Smooth muscle cell (in vitro differentiated cells): ENCODE results near the gene NIN. TPM values are rescaled to one million over a fixed set of nuclear protein-coding genes. Genes with fewer than 3 reads are reported as not detected.

Experiments used
- DNase-seq: peaks from one replicate; lab custom pipeline; 2025; ENCODE audit not compliant: unreplicated experiment; lab: John Stamatoyannopoulos, UW
- H2AFZ ChIP-seq: fragments of 200-600 bp; sonication (generic); 2 replicates; pipeline ENCODE4 v1.6.0; 2016; ENCODE audit warnings: antibody characterized with exemption, low read depth, mild to moderate bottlenecking
- H3F3A ChIP-seq: fragments of 200-600 bp; sonication (generic); 2 replicates; pipeline ENCODE4 v1.6.0; 2017; ENCODE audit warnings: antibody characterized with exemption, low read depth
- H3K27ac ChIP-seq: fragments of 200-600 bp; sonication (generic); 2 replicates; pipeline ENCODE4 v1.5.1; 2016; ENCODE audit warnings: low read depth, mild to moderate bottlenecking
- H3K27me3 ChIP-seq: fragments of 200-600 bp; sonication (generic); 2 replicates; pipeline ENCODE4 v1.6.1; 2016; ENCODE audit warnings: low read depth, mild to moderate bottlenecking
- H3K36me3 ChIP-seq: fragments of 200-600 bp; sonication (generic); 2 replicates; pipeline ENCODE4 v1.5.1; 2016; ENCODE audit warnings: low read depth
- H3K4me1 ChIP-seq: fragments of 200-600 bp; sonication (generic); 2 replicates; pipeline ENCODE4 v1.5.1; 2016; ENCODE audit warnings: low read depth
- H3K4me2 ChIP-seq: fragments of 200-600 bp; sonication (generic); 2 replicates; pipeline ENCODE4 v1.6.0; 2016; ENCODE audit warnings: mild to moderate bottlenecking
- H3K4me3 ChIP-seq: fragments of 200-600 bp; sonication (generic); 2 replicates; pipeline ENCODE4 v1.5.1; 2016; ENCODE audit warnings: mild to moderate bottlenecking
- H3K79me2 ChIP-seq: fragments of 200-600 bp; sonication (generic); 2 replicates; pipeline ENCODE4 v1.6.0; 2016; ENCODE audit warnings: low read depth, mild to moderate bottlenecking
- H3K9ac ChIP-seq: fragments of 200-600 bp; sonication (generic); 2 replicates; pipeline ENCODE4 v1.6.0; 2016; ENCODE audit warnings: low read depth
- H3K9me3 ChIP-seq: fragments of 200-600 bp; sonication (generic); replicated peaks from 2 replicates; pipeline ENCODE4 v1.5.1; 2016; ENCODE audit warnings: low read depth
- H4K20me1 ChIP-seq: fragments of 200-600 bp; sonication (generic); 2 replicates; pipeline ENCODE4 v1.6.0; 2016; ENCODE audit warnings: low read depth
- WGBS: methylation state at CpG from one replicate; pipeline ENCODE4 v1.1.7; 2016; ENCODE audit warnings: low lambda C conversion rate; 5-methylcytosine and 5-hydroxymethylcytosine counted together
- polyA plus RNA-seq: library from polyadenylated mRNA; unstranded; fragments of >200 nt; fragmentation: Nextera tagmentation; extraction: Ambion mirVana; gene quantifications from 2 replicates; pipeline ENCODE4 v1.2.1, GENCODE V29; 2016
- total RNA-seq: library from RNA; depleted of rRNA; stranded (reverse); fragments of >200 nt; gene quantifications from 2 replicates; pipeline ENCODE4 v1.2.3, GENCODE V29; 2014
- TF ChIP-seq, protein P1 (sequence below): fragments of 200-600 bp; sonication (generic); IDR thresholded peaks from 2 replicates; pipeline ENCODE4 v1.5.1; 2017; ENCODE audit warnings: borderline replicate concordance, mild to moderate bottlenecking, antibody characterized with exemption; ENCODE audit not compliant: insufficient read depth, poor library complexity, severe bottlenecking

NIN gene, protein sequence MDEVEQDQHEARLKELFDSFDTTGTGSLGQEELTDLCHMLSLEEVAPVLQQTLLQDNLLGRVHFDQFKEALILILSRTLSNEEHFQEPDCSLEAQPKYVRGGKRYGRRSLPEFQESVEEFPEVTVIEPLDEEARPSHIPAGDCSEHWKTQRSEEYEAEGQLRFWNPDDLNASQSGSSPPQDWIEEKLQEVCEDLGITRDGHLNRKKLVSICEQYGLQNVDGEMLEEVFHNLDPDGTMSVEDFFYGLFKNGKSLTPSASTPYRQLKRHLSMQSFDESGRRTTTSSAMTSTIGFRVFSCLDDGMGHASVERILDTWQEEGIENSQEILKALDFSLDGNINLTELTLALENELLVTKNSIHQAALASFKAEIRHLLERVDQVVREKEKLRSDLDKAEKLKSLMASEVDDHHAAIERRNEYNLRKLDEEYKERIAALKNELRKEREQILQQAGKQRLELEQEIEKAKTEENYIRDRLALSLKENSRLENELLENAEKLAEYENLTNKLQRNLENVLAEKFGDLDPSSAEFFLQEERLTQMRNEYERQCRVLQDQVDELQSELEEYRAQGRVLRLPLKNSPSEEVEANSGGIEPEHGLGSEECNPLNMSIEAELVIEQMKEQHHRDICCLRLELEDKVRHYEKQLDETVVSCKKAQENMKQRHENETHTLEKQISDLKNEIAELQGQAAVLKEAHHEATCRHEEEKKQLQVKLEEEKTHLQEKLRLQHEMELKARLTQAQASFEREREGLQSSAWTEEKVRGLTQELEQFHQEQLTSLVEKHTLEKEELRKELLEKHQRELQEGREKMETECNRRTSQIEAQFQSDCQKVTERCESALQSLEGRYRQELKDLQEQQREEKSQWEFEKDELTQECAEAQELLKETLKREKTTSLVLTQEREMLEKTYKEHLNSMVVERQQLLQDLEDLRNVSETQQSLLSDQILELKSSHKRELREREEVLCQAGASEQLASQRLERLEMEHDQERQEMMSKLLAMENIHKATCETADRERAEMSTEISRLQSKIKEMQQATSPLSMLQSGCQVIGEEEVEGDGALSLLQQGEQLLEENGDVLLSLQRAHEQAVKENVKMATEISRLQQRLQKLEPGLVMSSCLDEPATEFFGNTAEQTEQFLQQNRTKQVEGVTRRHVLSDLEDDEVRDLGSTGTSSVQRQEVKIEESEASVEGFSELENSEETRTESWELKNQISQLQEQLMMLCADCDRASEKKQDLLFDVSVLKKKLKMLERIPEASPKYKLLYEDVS (N-terminal part only)
- total RNA-seq: 14.9 and 25.6 TPM in 2 replicates
- 7.5 and 9.3 TPM in 2 replicates for polyA plus RNA-seq

DNA sequence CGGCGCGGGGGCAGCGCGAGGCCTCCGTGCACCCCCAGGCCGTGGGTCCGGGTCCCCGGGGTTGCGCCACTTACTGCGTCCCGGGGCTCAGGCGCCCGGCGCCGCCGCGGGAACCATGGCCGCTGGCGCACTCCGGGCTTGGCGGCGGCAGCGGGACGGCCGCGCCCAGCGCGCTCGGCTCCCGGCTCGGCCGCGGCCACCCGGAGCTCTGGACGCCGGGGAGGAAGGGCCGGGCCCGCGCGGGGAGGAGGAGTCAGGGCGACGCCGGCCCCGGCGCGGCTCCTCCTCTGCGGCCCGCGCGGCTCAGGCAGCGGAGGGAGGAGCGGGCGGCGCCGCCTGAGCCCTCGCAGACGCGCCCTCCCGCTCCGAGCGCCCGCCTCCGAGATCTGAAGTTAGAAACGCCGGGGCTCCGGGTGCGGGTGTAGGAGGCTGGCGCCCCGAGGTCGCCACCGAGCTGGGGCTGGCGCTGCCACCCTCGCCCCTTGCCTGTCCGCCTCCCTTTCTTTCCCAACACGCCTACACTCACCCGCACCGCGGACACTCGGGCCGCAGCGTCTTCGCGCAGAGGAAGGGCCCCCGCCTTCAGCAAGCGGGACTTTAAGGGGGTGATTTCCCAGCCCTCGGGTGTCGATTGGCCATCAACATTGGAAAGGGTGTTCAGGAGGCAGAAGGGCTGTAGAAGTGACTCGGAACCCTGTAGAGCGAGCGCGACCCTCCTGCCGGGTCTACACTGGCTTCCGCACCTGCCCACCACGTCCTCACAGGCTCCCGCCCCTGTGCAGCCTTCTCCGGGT, at the start of gene NIN:
Gene NIN (minus strand): TSS at position 231 of the 794 bp plus-strand sequence. CDS start 9,106 bp downstream, outside the sequence.
- peak; percentile 51 for DNase-seq
- peaks cover 22% of the 10 kb centered on the region for H3K4me1 ChIP-seq
- peaks cover 8% of the 10 kb centered on the region for H3F3A ChIP-seq
- 2% methylated on average over 77 of the region's 97 CpGs for WGBS
- H3K36me3 ChIP-seq: no peaks in the 10 kb centered on the region
- TF ChIP-seq, protein P1, sequence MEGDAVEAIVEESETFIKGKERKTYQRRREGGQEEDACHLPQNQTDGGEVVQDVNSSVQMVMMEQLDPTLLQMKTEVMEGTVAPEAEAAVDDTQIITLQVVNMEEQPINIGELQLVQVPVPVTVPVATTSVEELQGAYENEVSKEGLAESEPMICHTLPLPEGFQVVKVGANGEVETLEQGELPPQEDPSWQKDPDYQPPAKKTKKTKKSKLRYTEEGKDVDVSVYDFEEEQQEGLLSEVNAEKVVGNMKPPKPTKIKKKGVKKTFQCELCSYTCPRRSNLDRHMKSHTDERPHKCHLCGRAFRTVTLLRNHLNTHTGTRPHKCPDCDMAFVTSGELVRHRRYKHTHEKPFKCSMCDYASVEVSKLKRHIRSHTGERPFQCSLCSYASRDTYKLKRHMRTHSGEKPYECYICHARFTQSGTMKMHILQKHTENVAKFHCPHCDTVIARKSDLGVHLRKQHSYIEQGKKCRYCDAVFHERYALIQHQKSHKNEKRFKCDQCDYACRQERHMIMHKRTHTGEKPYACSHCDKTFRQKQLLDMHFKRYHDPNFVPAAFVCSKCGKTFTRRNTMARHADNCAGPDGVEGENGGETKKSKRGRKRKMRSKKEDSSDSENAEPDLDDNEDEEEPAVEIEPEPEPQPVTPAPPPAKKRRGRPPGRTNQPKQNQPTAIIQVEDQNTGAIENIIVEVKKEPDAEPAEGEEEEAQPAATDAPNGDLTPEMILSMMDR: no peak
- peaks cover 31% of the 10 kb centered on the region for H3K79me2 ChIP-seq
- peak within 1 kb of the TSS; percentile 97 for H2AFZ ChIP-seq
- peak within 1 kb of the TSS; percentile 90 for H3K4me3 ChIP-seq
- H3K4me2 ChIP-seq: peak within 1 kb of the TSS; percentile 89
- H3K27ac ChIP-seq: peak within 1 kb of the TSS; percentile 26
- peaks cover 41% of the 10 kb centered on the region for H4K20me1 ChIP-seq
- H3K9me3 ChIP-seq: no peaks in the 10 kb centered on the region
- no peaks in the 10 kb centered on the region for H3K27me3 ChIP-seq
- peak within 1 kb of the TSS; percentile 69 for H3K9ac ChIP-seq

DNA sequence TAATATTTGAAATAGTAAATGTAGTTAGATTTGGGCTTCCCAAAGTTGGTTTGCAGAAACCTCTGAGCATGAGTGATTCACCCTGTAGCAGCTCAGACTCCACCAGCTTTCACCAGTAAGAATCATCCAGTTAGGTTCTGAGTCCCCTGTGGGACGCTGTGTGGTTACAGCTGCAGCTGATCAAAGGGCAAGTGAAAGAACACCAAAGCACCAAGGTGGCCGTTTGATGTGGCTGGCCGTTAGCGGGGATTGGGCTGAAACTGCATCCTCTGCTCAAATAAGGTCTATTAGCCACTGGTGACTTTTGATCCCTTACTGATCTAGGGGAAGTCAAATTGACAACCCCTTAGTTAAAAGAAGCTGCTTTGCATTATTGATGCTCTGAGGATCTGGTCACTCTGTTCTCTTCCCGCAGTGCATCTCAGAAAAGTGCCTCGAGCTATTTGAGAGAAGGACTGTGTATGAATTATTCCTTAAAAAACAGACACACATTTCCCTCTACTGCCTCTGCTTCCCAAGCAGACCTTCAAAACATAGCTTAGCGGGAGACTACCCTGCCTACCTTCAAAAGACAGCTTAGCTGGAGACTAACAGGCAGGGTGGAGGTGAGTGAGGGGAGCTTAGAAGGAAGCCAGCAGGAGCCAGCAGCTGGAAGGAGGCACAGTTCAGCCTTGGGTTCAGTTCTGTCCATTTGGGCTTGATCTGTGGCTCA, 44.6 kb upstream of the NIN start:
- no peaks in the 10 kb centered on the region for H4K20me1 ChIP-seq
- no peaks in the 10 kb centered on the region for H3K9me3 ChIP-seq
- WGBS: 51% methylated on average over 7 of the region's 7 CpGs
- H3K9ac ChIP-seq: no peak overlapping the region
- H3K4me1 ChIP-seq: no peaks in the 10 kb centered on the region
- no peak overlapping the region for H3K4me3 ChIP-seq
- DNase-seq: no peak
- no peaks in the 10 kb centered on the region for H3F3A ChIP-seq
- H3K36me3 ChIP-seq: no peaks in the 10 kb centered on the region
- H2AFZ ChIP-seq: no peak overlapping the region
- no peak overlapping the region for H3K4me2 ChIP-seq
- H3K27ac ChIP-seq: no peak overlapping the region
- TF ChIP-seq, protein P1: no peak
- H3K79me2 ChIP-seq: no peaks in the 10 kb centered on the region
- H3K27me3 ChIP-seq: peaks cover 70% of the 10 kb centered on the region

DNA sequence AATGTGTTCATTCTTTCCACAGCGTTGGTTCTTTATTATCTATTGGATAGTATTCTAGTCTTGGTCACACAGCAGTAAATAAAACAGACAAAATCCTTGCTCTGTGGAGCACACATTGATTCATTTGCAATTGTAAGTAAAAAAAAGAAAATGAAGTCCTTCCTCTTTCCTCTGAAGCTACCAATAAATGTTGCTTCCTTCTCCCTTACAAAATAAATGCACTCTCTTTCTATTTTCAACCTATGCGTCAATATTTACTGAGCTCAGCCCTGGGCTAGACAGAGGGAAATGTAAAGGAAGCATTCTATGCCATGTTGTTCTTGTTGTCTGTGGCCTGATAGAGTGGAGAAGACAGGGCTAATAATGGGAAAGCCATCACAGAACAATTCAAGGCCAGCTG, 43.8 kb upstream of the NIN start:
- Histone ChIP-seq H3K9me3 (no peaks in the 10 kb centered on the region), H3K36me3 (no peaks in the 10 kb centered on the region), H4K20me1 (no peaks in the 10 kb centered on the region), H3K4me2 (no peak overlapping the region), H3K4me1 (no peaks in the 10 kb centered on the region), H3K27me3 (peaks cover 78% of the 10 kb centered on the region), H3K4me3 (no peak overlapping the region), H3K79me2 (no peaks in the 10 kb centered on the region), H3K9ac (no peak overlapping the region), H2AFZ (no peak overlapping the region), H3F3A (no peaks in the 10 kb centered on the region), H3K27ac (no peak overlapping the region)
- WGBS: 89% methylated on average over 2 of the region's 2 CpGs
- no peak for DNase-seq
- TF ChIP-seq, protein P1: no peak
